Effector memory CD8-positive, alpha-beta T cell (primary cell): ENCODE data around the gene TARS1.

Experiments
- ATAC-seq: fragments of 150-1000 bp; cut with Tn5 transposase; replicated peaks from 2 replicates; pipeline ENCODE4 v1.10.0; 2021; ENCODE audit warnings: mild to moderate bottlenecking, moderate library complexity
- DNase-seq, 3 experiments: peaks; one replicate each; pipeline ENCODE4 v3.0.0; 2021
- H3K27ac Mint-ChIP-seq, 2 donors: one replicate each; pipeline ENCODE4 v1.8.0; 2022; ENCODE audit warnings: mild to moderate bottlenecking in 2 of 2, mixed read lengths in 2 of 2, moderate library complexity in 2 of 2
- H3K27me3 Mint-ChIP-seq, 2 donors: one replicate each; pipeline ENCODE4 v1.8.0; 2022; ENCODE audit warnings: mixed read lengths in 2 of 2
- H3K36me3 Mint-ChIP-seq: one replicate; pipeline ENCODE4 v1.8.0; 2022; ENCODE audit warnings: mild to moderate bottlenecking, moderate library complexity, mixed read lengths; ENCODE audit not compliant: insufficient read depth
- H3K4me1 Mint-ChIP-seq, 2 donors: one replicate each; pipeline ENCODE4 v1.8.0; 2022; ENCODE audit warnings: low read depth in 2 of 2, mixed read lengths in 2 of 2
- H3K4me3 Mint-ChIP-seq, 2 donors: one replicate each; pipeline ENCODE4 v1.8.0; 2022; ENCODE audit warnings: mild to moderate bottlenecking in 2 of 2, mixed read lengths in 2 of 2, moderate library complexity in 2 of 2
- H3K9me3 Mint-ChIP-seq, 2 donors: one replicate each; pipeline ENCODE4 v1.8.0; 2022; ENCODE audit warnings: mixed read lengths in 2 of 2

TARS1 gene

DNA sequence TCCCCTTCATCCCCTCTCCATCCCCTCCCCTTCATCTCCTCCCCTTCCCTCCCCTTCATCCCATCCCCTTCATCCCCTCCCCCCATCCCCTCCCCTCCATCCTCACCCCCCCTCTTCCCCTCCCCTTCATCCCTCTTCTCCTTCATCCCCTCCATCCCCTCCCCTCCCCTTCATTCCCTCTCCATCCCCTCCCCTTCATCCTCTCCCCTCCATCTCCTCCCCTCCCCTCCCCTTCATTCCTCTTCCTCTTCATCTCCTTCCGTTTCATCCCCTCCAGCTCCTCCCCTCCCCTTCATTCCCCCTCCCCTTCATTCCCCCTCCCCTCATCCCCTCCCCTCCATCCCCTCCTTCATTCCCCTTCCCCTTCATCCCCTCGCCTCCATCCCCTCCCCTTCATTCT, 40.1 kb downstream of the TARS1 start:
- Mint-ChIP-seq H3K27ac (no peak overlapping the region), H3K4me3 (no peak overlapping the region), H3K36me3 (peaks cover 7% of the 10 kb centered on the region), H3K4me1 (no peaks in the 10 kb centered on the region), H3K27me3 (no peaks in the 10 kb centered on the region), H3K9me3 (no peaks in the 10 kb centered on the region)
- ATAC-seq (no peak), DNase-seq (no peak)

DNA sequence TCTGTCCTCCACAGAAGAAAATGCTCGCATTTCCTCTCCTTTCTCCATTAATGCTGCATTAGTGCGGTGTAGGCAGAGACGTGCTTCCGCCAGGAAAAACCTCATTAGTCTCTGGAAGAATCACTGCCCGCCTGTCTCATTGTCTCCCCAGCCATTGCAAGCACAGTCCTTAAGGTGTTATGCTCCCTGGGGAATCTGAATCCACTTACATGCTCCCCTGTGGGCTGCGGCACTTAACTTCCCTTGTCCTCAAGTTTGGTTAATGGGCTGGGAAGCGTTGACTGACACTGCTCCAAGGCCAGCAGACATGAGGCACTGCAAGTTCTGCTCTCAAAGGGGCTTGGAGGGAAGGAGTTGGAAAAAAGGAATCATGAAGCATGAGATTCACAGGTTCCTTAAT, 41.6 kb downstream of the TARS1 start:
- Mint-ChIP-seq H3K27ac (no peak overlapping the region), H3K4me1 (no peaks in the 10 kb centered on the region), H3K4me3 (no peak overlapping the region), H3K36me3 (peaks cover 7% of the 10 kb centered on the region), H3K27me3 (no peaks in the 10 kb centered on the region), H3K9me3 (no peaks in the 10 kb centered on the region)
- DNase-seq = no peak
- ATAC-seq = no peak

DNA sequence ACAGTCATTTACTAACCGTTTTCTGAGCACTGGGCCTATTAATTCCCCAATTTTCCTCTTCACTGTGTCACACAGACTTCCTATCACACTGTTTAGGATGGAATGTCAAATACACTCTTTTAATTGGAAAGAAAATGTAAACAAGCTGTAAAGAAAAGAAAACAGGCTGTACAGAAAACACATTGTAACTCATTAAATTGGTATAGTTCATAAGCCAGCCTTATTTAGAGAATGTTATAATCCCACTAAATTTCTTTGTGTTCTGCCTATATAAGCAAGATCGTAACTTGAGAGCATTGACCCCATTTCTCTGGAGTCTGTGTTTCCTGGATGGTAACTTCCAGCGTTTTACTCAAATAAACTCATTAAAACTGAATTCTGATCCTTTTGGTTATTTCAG, 46.5 kb downstream of the TARS1 start:
- Mint-ChIP-seq H3K27ac (no peak overlapping the region), H3K9me3 (no peaks in the 10 kb centered on the region), H3K36me3 (no peaks in the 10 kb centered on the region), H3K4me3 (no peak overlapping the region), H3K4me1 (peaks cover 0 to 2% of the 10 kb centered on the region in 2 donors), H3K27me3 (peaks cover 0 to 10% of the 10 kb centered on the region in 2 donors)
- DNase-seq (no peak), ATAC-seq (no peak)

DNA sequence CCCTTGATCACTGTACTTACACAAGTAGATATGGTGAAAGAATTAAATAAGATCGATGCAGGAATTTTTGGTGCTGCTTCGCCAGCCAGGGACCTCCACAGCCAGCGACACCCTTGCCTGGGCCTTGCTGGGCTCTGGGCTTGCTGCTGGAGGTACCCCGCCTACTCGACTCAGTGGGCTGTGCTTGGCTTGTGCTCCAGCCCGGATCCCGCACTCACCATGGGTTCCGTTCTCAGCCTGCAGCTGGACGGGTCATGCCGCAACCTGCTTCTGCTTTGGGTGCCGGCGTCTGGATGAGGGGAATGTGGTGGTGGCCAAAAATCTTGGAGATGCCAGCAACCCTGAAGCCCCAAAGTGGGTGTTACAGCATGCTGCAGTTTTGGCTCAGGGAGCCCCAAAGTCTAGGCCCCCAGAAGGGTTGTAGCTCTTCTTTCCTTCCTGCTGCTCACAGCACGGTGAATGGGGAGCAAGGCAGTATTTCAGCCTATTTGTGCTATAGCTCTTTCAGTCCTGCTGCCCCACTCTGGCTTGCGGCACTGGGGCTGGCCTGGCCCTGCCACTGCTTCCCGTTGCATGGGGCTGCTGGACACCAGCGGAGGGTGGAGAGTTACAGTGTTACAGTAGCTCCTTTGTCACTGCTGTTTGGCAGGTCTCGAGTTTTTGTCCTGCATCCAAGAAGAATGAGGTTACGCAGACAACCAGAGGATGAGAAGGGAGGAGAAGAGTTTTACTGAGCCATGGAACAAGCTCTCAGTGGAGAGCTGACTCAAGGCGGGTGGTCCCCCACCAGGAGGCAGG, 48.0 kb downstream of the TARS1 start:
- Mint-ChIP-seq H3K27ac (no peak overlapping the region), H3K9me3 (no peaks in the 10 kb centered on the region), H3K36me3 (no peaks in the 10 kb centered on the region), H3K27me3 (peaks cover 0 to 10% of the 10 kb centered on the region in 2 donors), H3K4me1 (peaks cover 0 to 2% of the 10 kb centered on the region in 2 donors), H3K4me3 (no peak overlapping the region)
- ATAC-seq (no peak), DNase-seq (no peak)

DNA sequence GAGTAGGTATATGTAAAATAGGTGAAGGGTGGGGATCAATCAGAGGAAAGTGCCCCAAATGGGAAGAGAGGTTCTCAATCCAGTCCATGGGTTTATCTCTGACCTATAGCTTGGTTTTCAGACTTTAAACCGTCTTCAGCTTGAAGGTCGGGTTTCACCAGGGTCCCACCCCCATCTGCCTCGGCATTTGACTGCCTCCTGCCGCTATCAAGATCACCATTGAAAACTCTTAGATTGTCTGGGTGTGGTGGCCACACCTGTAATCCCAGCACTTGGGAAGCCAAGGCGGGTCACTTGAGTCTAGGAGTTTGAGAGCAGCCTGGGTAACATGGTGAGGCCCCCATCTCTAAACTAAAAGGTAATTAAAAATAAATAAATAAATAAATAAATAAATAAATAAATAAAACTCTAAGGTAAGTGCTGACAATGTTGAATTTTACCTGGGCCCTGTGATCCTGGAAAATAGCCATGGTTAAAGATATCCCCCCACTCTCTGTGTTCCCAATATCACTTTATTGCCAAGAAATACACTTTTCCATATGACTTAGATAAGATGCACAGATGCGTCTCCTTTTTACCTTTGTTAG, 48.8 kb downstream of the TARS1 start:
- no peaks in the 10 kb centered on the region for H3K36me3 Mint-ChIP-seq
- no peak overlapping the region for H3K4me3 Mint-ChIP-seq
- no peaks in the 10 kb centered on the region for H3K9me3 Mint-ChIP-seq
- no peak overlapping the region for H3K27ac Mint-ChIP-seq
- peaks cover 0 to 10% of the 10 kb centered on the region in 2 donors for H3K27me3 Mint-ChIP-seq
- H3K4me1 Mint-ChIP-seq = peaks cover 0 to 2% of the 10 kb centered on the region in 2 donors
- DNase-seq (no peak), ATAC-seq (no peak)

DNA sequence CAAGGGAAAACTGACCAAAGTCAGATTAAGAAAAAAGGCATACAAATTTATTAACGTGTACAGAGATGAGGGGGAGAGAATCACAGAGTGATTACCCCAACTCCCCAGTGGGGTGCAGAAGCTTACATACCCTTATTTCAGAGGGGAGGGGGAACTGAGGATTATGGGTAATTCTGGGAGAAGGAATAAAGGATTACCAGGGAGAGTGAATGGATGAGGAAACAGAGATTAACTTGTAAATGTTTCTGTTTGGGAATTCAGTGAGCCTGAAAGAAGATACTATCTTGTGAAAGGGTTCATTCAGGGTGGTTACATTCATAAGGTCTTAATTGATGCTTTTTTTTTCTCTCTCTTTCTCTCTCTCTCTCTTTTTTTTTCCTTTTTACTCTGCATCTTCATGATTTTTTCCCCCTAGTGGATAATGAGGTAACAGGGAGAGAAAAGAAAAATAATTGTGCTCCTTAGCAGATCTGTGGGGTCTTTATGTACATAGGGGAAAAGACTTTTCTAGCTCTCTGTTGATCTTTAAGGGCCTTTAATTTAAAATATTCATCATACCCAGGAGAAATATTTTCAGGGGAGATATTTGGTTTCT, 49.4 kb downstream of the TARS1 start:
- no peak for ATAC-seq
- no peak overlapping the region for H3K4me3 Mint-ChIP-seq
- DNase-seq = no peak
- H3K4me1 Mint-ChIP-seq = peaks cover 0 to 2% of the 10 kb centered on the region in 2 donors
- no peak overlapping the region for H3K27ac Mint-ChIP-seq
- no peaks in the 10 kb centered on the region for H3K9me3 Mint-ChIP-seq
- peaks cover 0 to 10% of the 10 kb centered on the region in 2 donors for H3K27me3 Mint-ChIP-seq
- H3K36me3 Mint-ChIP-seq = no peaks in the 10 kb centered on the region

DNA sequence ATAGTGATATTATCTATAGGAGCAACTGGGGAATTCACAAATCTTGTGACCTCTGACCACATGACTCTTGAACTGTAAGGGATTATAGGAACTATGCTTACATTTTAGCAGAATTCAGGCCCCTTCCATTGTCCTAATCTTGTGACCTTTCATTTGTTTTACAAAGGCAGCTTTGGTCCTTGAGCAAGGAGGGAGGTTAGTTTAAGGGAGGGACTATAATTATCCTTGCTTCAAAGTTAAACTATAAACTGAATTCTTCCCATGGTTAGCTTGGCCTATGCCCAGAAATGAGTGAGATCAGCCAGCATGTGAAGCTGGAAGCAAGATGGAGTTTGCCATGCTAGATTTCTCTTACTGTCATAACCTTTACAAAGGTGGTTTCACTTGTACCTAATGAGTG, 51.2 kb downstream of the TARS1 start:
- ATAC-seq = no peak

DNA sequence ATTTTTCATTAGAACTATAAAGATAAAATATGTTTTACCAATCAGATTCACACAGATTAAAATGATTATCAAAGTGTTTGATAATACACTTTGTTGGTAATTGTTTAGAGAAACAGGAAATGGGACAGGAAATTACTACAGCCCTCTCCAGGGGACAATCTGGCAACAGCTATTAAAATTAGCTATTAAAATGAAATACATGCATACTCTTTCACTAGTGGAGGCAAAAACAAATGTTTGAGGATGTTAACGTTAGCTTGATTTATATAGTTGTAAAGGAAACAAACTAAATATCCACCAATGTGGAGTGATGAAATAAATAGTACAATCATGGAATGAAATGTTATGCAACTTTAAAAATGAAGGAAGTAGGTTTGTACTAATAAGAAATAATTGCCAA, 53.7 kb downstream of the TARS1 start:
- Mint-ChIP-seq H3K27ac (no peak overlapping the region), H3K4me1 (no peaks in the 10 kb centered on the region), H3K36me3 (no peaks in the 10 kb centered on the region), H3K4me3 (no peak overlapping the region), H3K27me3 (no peaks in the 10 kb centered on the region), H3K9me3 (no peaks in the 10 kb centered on the region)
- ATAC-seq (no peak), DNase-seq (no peak)

More for the DNA sequence above, 51.2 kb downstream of the TARS1 start:
- H3K4me3 Mint-ChIP-seq = no peak overlapping the region
- no peak overlapping the region for H3K27ac Mint-ChIP-seq
- H3K4me1 Mint-ChIP-seq = peaks cover 0 to 2% of the 10 kb centered on the region in 2 donors
- no peak for DNase-seq
- H3K9me3 Mint-ChIP-seq = no peaks in the 10 kb centered on the region
- no peaks in the 10 kb centered on the region for H3K36me3 Mint-ChIP-seq
- H3K27me3 Mint-ChIP-seq = peaks cover 0 to 10% of the 10 kb centered on the region in 2 donors

DNA sequence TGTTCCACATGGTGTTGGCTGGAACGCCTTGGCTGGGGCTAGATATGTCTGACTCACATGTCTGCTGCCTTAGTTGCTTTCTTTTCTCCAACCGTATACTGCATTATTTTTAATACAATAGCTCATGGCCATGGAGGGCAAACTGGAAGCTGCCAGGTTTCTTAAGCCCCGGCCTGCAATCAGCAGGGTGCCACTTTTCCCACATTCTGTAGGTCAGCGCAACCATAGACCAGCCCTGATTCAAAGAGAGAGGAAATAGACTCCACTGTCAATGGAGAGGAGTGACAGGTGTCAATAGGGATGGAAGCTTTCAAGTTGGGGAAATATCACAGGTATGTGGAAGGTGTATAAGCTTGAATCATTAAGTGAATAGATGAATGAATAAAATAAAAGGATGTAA, 60.5 kb downstream of the TARS1 start:
- Mint-ChIP-seq H3K9me3 (no peaks in the 10 kb centered on the region), H3K4me3 (no peak overlapping the region), H3K4me1 (no peaks in the 10 kb centered on the region), H3K36me3 (no peaks in the 10 kb centered on the region), H3K27me3 (no peaks in the 10 kb centered on the region), H3K27ac (no peak overlapping the region)
- ATAC-seq = no peak
- DNase-seq = no peak

DNA sequence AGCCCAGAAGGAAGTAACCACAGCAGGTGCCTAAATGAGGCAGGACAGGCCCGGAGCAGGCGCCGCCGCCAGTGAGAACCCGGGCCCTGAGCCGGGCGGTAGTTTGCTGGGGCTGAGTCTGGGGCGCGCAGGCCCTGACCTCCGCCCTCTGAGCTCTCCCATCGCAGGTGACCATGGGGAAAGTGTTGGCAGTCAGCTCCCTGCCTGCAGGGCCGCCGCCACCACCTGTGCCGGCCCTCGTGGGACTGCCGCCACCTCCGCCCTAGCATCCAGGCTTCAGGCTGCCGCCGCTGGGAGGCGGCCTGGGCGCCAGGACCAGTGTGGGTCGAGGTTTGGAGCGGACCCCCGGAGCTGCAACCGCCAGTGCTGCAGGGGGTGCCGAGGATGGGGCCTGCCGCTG, 61.1 kb downstream of the TARS1 start:
- Mint-ChIP-seq H3K4me1 (no peaks in the 10 kb centered on the region), H3K36me3 (no peaks in the 10 kb centered on the region), H3K4me3 (no peak overlapping the region), H3K27ac (no peak overlapping the region), H3K27me3 (no peaks in the 10 kb centered on the region), H3K9me3 (no peaks in the 10 kb centered on the region)
- DNase-seq = no peak
- no peak for ATAC-seq

DNA sequence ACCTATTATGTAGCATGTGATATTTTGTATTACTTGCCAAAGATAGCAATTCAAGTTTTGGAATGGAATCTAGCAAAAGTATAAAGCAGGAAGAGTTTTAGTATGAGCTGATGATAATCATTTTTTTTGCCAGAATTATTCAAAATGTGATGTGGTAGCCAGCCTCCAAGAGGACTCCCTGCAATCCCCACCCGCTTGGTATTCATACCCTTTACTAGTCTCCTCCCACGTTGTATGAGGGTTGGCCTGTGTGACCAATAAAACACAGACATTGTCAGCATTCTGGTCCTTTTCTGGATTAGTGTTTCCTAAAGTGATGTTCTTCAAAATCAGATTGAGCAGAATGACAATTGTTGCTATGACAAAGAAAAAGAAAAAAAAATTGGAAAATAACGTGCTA, 63.8 kb downstream of the TARS1 start:
- Mint-ChIP-seq H3K4me1 (no peaks in the 10 kb centered on the region), H3K36me3 (no peaks in the 10 kb centered on the region), H3K27me3 (no peaks in the 10 kb centered on the region), H3K9me3 (no peaks in the 10 kb centered on the region), H3K4me3 (no peak overlapping the region), H3K27ac (no peak overlapping the region)
- no peak for DNase-seq
- no peak for ATAC-seq

DNA sequence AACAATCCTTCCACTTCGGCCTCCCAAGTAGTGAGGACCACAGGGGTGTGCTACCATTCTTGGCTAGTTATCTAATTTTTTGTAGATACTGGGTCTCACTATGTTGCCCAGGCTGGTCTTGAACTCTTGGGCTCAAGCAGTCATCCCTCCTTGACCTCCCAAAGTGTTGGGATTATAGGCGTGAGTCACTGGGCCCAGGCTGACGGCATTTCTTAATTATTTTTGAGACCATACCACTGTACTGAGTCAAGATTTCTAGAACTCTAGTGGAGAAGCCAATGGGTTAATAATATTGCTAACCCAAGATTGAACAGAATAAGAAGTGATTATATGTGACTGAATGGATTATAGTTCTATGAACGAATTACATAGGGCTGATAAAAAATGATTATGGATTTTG, 66.7 kb downstream of the TARS1 start:
- ATAC-seq (no peak), DNase-seq (no peak)
- no peak overlapping the region for H3K4me3 Mint-ChIP-seq
- H3K27me3 Mint-ChIP-seq = no peaks in the 10 kb centered on the region
- no peak overlapping the region for H3K27ac Mint-ChIP-seq
- no peaks in the 10 kb centered on the region for H3K9me3 Mint-ChIP-seq
- H3K4me1 Mint-ChIP-seq = no peaks in the 10 kb centered on the region
- H3K36me3 Mint-ChIP-seq = no peaks in the 10 kb centered on the region

DNA sequence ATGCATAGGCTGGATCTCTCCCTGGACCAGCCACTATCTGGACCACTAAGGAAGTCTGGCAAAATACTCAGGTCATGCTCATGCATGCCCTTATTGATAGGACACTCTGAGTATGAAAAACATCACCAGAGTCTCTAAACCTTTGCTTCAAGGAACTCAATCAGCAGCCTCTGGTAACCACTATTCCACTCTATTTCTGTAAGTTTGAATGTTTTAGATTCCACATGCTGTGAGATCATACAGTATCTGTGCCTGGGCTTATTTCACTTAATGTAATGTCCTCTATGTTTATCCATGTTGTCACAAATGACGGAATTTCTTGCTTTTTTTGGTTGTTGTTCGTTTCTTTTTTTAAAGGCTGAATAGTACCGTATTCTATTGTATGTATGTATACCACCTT, 68.3 kb downstream of the TARS1 start:
- Mint-ChIP-seq H3K27me3 (no peaks in the 10 kb centered on the region), H3K4me3 (no peak overlapping the region), H3K36me3 (no peaks in the 10 kb centered on the region), H3K27ac (no peak overlapping the region), H3K4me1 (no peaks in the 10 kb centered on the region), H3K9me3 (no peaks in the 10 kb centered on the region)
- no peak for DNase-seq
- ATAC-seq = no peak
